GM19351 (cell line): ENCODE measurements around the gene NACAD.

Source experiments
- ATAC-seq: cut with Tn5 transposase; IDR thresholded peaks from one replicate; pipeline ENCODE4 v1.9.1; 2021; ENCODE audit warnings: mild to moderate bottlenecking, moderate library complexity; ENCODE audit not compliant: unreplicated experiment

NACAD gene, protein sequence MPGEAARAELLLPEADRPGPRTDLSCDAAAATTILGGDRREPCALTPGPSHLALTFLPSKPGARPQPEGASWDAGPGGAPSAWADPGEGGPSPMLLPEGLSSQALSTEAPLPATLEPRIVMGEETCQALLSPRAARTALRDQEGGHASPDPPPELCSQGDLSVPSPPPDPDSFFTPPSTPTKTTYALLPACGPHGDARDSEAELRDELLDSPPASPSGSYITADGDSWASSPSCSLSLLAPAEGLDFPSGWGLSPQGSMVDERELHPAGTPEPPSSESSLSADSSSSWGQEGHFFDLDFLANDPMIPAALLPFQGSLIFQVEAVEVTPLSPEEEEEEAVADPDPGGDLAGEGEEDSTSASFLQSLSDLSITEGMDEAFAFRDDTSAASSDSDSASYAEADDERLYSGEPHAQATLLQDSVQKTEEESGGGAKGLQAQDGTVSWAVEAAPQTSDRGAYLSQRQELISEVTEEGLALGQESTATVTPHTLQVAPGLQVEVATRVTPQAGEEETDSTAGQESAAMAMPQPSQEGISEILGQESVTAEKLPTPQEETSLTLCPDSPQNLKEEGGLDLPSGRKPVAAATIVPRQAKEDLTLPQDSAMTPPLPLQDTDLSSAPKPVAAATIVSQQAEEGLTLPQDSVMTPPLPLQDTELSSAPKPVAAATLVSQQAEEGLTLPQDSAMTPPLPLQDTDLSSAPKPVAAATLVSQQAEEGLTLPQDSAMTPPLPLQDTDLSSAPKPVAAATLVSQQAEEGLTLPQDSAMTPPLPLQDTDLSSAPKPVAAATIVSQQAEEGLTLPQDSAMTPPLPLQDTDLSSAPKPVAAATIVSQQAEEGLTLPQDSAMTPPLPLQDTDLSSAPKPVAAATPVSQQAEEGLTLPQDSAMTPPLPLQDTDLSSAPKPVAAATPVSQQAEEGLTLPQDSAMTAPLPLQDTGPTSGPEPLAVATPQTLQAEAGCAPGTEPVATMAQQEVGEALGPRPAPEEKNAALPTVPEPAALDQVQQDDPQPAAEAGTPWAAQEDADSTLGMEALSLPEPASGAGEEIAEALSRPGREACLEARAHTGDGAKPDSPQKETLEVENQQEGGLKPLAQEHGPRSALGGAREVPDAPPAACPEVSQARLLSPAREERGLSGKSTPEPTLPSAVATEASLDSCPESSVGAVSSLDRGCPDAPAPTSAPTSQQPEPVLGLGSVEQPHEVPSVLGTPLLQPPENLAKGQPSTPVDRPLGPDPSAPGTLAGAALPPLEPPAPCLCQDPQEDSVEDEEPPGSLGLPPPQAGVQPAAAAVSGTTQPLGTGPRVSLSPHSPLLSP (N-terminal part only)

DNA sequence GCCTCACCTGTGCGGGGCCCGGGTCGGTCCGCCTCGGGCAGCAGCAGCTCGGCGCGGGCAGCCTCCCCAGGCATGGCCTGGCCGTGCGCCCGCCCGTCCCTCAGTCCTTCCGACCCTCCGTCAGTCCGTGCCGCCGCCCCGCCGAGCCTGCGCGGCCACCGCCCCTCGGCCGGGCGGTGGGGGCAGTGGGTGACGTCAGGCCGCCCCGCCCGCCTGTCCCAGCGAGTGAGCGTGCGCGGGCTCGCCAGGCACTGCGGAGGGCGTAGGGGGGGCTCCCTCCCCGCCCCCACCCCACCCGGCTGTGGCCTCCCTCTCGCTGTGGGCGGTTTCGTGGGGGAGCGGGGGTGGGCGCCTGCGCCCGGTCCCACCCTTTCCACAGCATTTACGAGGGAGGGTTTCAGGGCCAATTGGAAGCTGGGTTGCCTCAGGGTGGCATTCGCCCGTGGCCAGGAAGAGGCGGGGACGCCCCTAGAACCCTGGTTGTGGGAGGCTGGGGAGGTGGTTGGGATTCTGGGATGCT lies at the start of gene NACAD:
Gene NACAD (minus strand): TSS at position 149 of the 520 bp plus-strand sequence. CDS start 75 bp downstream, at position 74.
- no peak for ATAC-seq

DNA sequence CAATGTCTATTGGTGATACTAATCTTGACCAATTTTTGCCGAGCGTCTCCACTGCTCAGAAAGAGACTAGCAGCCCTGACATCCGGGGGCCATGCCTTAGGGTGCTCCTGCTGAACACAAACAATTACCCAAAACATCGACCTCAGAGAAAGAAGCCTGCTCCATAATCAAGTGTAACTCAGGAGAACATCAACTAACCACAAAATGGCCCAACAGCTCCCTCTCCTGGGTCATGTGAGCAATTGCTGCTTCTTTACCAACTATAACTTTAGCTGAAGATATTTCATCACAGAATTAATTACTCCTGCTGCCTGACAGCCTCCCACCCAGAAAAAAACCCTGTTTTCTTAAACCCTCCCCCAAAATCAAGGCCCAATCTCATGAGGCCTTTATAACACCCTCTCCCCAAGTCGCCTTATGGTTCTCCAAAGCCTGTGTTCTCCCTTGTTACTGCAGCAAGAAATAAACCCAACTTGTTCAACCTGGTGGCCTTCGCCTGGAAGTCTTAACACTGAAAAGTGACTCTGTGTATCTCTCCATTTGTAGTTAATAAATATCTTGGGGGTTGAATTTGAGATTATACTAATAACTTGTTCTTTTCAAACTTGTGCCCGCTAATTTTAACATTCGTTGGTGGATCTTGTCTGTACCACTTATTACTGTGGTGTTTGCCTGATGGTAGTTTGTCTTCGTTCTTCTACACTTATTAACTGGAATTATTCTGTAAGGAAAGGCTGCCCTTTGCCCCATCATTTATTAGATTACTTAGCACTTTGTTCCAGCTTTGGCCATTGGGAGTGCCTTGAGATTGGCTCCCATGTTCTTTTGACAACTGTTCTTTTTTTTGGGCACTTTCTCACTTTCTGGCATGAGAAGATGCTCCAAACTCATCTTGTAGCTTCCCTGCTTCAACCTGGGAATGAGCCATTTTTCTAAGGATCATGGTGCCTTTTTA lies 47.6 kb upstream of the NACAD start:
- peak; percentile 79 for ATAC-seq

DNA sequence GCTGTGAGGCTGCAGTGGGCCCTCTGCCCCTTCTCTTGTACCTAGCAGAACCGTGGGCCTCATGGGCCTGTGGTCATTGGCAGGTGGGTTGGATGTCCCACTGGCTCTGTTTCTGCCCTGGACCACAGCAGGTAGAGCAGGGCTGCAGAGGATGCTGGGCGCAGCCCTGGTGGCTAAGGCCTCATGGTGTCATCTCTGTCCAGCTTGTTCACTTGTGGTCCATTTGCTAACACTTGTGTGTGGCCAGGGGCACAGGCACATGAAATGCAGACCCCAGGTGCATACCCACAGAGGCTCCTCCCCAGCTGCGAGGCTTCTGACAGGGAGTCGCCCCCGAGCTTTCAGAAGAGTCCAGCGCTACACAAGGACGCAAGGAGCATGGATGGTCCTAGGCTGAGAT lies 45.1 kb upstream of the NACAD start:
- no peak for ATAC-seq

DNA sequence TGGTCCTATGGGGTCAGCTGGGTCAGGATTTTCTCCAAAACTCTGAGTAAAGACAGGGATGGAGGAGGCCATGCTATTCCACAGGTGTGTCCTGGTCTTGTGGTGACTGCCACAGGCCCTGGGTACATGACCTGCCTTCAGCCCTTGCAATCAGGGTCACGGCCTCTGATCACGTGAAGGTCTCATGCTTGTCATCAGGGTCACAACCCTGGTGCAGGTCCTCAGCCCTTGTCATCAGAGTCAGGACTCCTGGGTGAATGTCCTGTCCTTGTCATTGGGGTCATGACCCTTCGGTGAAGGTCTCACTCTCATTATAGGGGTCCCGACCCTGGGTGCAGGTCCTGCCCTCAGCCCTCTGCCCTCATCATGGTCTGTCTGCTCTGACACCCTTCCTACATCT lies 44.6 kb upstream of the NACAD start:
- ATAC-seq, result no peak

DNA sequence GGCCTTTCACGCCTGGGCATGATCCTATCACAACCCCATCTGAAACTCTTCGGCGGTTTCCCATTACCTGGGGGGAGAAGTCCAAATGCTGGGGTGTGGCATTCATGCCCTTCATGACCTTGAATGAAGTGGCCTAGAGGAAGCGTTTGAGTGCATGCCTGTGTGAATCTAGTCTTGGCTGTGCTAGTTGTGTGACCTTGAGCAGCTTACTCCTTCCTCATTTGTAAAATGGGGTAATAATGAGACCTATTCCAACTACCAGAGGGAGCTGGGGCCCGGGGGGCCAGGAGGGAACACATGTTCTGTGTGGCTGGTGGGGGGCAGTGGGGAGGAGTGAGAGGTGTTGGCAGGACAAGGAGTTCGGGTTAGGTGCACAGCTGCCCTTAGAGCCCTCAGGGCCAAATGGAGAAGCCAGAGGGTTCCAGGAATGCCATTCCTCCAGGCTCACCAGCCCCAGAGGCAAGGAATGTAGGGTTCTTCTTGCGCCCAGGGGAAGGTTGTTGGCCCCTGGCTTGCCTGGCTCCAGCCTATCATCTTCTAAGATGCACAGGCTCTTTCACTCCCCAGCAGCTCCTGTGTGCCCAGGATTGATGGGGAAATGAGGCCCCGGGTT lies 44.0 kb upstream of the NACAD start:
- no peak for ATAC-seq

DNA sequence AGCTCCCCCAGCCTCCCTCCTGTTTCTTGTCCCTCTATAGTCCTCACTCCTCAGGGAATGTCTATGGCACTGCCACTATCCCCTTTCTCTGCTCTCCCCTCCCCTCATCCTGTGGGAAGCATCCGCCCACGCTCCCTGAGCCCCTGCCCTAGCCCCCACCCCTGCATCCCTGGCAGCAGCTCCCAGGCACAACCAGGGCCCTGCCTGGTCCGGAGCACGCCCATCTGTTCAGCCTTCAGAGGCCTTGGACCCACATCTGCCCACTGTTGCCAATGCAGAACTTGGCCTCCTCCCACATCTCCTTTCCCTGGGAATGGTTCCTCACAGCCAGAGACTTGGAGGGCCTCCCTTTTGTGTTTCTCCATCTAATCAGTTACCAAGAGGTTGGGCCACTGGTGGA lies 43.1 kb upstream of the NACAD start:
- ATAC-seq, result no peak

DNA sequence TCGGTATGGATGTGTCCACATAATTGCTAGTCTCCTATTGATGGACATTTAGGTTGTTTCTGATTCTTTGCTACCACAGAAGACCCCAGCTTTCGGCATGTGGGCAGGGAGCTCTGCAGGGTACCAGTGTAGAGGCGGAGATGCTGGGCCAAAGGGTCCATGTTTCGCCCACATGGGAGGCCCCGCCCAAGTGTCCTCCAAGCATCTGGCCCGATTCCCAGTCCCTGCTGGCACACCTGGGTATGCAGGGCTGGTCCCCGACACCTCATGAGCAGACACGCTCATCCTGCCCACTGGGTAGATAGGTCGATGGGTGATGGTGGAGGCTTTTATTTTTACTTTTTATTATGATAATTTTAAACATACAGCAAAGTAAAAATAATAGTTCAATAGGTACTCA lies 42.1 kb upstream of the NACAD start:
- no peak for ATAC-seq

DNA sequence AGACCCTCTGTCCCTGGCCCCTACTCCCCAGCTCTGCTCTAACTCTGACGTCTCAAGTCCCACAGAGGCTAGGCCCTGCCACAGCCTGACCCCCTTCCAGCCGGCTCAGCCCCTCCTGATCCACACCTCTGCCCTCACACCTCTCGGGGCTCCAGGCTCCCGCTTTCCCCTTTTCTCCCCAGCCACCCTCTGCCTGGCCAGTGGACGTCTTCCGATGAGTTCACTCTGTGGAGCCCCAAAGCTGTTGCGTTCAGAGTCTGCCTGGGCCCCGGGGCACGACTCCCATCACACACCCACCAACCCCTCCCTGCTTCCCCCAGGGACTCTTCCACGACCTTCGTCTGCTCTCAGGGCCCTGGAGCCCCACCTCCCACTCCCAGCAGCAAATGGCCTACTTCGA lies 41.1 kb upstream of the NACAD start:
- no peak for ATAC-seq

DNA sequence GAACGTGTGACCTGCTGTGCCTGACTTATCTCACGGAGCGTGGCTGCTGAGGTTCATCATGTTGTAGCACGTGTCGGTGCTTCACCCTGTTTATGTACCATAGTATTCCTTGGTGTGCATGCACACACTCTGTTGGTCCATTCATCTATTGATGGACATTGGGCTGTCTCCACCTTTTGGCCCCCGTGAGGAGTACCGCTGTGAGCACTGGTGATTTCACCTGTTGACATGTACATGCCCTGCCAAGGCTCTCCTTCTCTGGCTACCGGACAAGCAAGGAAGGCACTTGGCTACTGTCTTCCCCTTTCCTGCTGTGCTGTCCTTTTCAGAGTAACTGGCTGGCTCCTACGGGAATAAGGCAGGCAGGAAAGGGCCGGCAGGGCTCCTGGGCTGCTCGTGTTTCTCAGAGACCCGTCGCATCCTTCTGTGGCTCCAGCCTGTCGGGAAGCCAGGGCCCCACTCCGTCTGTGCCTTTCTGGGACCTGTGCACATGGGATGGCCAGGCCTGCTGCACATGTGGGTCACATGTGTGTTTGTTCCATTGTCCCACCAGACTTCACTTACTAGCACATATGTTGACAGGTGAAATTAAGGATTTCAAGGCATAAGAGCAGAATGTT lies 40.5 kb upstream of the NACAD start:
- no peak for ATAC-seq

DNA sequence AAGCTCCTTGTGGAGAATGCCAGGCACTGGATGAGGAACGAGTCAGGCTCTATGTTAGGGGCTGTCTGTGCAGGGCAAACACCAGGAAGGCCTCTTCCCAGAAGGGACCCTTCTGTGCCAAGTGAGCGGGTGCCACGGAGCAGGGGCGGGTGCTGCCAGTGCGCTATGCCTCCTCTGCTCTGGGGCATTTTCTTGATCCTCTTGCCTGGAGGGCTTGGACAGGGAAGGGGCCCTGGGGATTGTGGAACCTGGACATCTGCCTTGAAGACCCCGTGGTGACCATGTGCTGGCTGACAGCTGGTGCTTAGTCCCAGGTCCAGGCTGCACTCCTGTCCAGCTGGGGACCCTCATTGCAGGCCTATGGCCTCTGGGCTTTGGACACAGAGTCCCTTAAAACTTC lies 38.2 kb upstream of the NACAD start:
- ATAC-seq, result no peak

DNA sequence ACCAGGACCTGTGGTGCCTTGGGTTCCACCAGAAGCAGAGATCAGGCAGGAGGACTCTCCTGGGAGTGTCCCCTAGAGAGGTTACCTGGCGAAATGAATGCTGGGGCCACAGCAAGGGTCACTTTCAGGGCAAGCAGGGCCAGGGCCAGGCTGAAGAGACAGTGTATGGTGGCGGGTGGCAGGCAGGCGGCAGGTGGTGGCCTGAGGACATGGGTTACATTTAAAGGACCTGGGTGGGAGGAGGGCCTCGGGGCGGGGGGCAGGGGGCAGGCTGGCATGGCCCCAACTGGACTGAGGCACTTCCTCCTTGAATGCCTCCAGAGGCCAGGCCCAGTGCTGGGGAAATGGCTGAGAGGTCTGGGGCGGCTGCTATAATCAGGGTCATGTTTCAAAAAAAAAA lies 37.4 kb upstream of the NACAD start:
- no peak for ATAC-seq

DNA sequence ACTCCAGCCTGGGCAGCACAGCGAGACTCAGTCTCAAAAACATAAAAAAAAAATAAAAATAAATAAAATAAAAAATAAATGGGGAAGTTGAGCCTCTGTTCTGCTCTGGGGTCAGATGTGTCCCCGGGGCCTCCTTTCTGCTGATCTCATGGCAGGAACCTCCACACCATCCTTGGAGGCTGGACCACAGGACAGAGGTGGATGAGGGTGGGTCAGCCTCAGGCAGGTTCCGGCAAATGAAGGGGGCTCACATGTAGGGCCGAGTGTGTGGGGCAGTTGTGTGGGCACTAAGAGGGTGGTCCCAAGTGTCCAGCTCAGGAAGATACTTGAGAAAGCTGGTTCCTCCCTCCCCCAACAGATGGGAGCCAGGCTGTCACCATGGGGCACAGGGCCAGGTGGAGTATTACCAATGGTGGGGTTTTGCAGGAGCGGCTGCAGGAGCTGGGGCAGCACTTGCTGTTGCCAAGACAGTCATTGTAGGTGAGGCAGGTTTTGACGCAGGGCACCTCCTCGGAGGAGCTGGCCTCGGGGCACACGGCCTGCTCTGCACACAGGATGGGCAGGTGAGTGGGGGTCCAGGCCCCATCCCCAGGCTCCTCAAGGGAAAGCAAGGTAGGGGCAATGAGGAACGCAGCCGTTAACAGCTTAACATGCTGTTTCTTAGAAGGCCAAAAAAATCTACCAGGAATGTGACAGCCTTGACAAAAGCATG lies 36.6 kb upstream of the NACAD start:
- ATAC-seq, result no peak

DNA sequence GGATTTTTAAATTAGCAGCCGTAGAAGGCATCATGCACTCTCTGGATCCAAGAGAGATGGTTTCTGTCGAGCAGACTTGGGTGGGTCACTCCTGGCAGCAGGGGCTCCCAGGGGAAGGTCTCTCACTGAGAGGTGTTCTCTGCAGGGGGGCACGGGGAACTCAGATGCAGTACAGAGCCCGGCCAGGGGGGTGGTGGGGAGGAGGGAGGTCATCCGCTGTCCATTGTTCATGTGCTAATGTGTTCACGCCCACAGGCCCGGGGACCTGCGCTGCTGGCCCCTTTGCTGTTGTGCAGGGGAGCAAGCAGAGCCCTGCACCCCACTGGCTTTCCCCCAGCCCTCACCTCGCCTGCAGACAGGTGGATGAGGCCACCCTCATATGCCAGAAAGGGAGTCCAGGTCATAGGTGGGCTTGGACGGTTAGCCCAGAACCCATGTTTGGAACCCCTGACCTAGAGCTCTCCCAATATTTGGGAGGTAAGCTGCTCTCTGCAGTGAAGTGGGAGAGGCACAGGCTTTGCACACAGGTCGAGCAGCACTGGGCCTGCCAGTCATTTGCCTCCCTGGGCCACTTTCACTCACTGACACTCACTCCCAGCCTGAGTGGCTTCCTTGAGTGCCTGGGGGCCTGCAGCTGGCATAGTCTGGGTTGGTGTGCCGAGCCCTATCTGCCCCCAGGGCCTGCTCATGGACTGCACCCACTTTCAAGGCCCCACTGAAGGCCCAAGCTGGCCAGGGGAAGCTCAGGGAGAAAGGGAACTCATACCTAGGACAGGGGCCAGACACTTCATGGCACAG lies 35.3 kb upstream of the NACAD start:
- no peak for ATAC-seq

DNA sequence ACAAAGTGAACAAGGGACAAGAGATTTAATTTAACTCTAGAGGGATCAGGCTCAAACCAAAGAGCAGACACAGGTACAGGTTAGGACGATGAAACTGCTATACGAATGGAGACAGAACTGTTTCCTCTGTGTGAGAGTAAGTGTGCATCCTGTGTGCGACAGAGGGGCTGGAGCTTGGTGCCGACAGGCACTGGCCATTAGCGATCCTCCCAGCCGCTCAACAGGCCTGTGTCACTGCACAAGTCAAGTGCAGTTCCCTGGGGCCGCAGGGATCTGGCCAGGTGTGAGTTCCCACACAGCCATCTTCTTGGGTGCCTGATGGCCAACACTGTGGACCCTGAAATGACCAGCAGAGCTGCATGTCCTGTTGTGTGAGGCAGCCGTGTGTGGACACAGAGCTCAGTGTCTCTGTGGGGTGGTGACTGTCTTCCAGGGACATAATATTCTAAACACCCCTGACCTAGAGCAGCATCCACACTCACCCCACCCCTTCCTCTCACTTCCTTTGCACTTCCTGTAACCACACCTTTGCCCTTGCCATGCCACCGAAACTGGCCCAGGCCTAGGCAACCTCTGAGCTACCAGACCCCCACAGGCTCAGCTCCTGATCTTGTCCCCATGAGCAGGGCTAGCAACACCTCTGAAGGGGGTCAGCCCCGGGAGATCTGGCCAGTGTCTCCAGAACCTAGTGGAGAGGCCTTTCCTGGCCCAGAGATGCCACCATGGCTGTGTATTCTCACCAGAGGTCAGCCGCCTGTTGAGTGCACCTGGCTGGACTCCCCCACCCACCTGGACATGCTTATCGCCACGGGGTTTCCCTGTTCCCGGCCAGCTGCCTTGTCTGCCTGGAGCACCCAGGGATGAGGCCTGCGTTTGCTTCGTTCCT lies 34.4 kb upstream of the NACAD start:
- ATAC-seq, result no peak

DNA sequence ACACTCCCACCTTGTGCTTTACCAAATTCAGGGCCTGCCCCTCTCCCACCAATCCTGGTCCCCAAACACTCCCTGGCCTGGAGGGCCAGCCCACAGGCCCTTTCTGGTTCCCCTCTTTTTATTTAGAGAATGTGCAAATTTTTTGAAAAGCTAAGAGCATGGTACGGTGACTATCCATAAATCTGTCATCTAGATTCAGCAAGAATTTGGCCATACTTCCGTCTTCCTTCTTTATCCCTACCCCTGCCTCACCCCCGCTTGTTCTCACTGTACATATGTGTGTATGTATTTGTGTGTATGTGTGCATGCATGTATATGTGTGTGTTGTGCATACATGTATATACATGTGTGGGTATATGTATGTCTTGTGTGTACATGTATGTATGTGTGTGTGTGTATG lies 30.8 kb upstream of the NACAD start:
- ATAC-seq, result no peak

DNA sequence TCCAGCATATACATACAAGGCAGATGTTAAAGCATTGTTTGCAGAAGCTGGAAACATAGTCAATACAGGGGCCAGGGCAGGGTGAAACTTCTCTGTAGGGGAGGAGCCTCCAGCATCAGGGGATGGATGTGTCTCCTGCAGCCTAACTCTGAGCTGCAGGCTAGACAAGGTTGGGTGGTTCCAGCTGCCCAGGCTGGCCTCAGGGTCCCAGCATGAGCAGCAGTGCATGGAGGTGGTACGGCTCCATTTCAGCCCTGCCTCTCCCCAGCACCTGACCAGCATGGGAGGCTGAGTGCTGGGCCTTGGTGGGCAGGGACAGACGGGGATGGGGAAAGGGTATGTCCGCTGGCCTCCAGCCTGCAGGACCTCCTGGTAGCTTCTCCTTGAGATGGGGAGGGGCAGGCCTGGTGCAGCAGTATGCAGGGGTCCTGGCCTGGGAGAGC lies 30.1 kb upstream of the NACAD start:
- no peak for ATAC-seq
